Caki2 (cell line): Measurements from ENCODE around the gene EXO1. TPM values are rescaled to one million over a fixed set of nuclear protein-coding genes. Genes with fewer than 3 reads are reported as not detected.
"Not testable (repeated sequence)": the region's sequence is repeated elsewhere in the genome, so short reads cannot be mapped to it uniquely, and the experiment has no call there.

Experiments
- DNase-seq: peaks from one replicate; pipeline ENCODE4 v3.0.0-alpha.2; 2015; ENCODE audit warnings: low read depth
- in situ Hi-C: cut with HindIII; loops from 2 replicates; pipeline ENCODE4 v1.10.0; 2016; ENCODE audit warnings: low sequenced_read_pairs, low pct_unique_long_range_greater_than_20kb, mixed read lengths
- total RNA-seq: library from RNA; depleted of rRNA; stranded (reverse); fragments of >200 nt; shearing (Covaris generic); gene quantifications from 2 replicates; pipeline ENCODE4 v1.2.3, GENCODE V29; 2014; ENCODE audit warnings: low replicate concordance; rRNA removed

EXO1 gene
- 30.5 and 32.4 TPM in 2 replicates for total RNA-seq

DNA sequence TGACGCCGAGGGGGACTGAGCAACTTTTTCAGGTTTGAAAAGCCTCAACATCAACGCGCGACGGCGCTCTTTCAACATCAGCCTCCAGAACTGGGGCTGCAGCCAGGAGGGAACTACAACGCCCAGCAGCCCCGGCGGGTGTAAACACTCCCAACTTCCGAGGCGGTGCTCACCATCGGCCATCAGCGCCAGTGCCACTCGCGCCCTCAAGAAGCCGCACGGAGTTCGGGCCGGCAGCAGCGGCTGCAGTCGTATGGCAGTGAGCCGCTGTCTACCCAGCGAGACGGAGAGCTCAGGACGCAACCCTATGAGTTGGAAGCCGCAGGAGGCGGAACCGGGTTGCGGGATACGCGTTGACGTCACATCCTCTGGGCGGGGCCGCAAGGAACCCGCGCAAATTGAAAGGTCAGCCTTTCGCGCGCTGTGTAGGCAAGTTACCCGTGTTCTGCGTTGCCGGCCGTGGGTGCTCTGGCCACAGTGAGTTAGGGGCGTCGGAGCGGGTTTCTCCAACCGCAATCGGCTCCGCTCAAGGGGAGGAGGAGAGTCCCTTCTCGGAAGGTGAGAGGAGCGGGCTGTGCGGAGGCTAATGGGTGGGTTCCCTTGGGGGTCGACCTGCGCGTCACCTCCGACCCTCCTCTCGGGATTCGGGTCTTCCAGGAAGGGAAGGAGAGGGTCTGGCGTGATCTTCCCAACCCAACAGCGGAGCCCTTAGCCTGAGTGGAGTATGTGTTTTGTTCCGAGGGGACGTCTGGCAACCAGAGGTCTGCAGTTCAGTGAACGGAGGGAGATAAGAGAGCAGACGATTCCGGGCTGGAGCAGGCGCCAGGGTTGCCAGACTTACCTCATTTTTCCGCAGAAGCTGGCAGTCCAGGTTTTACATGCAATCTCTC lies at the start of gene EXO1:
EXO1 (plus strand) TSS at position 409 of the 890 bp plus-strand sequence. CDS start 2,222 bp downstream, outside the sequence.
- in situ Hi-C loops = no loop called here
- DNase-seq = peak; percentile 92

DNA sequence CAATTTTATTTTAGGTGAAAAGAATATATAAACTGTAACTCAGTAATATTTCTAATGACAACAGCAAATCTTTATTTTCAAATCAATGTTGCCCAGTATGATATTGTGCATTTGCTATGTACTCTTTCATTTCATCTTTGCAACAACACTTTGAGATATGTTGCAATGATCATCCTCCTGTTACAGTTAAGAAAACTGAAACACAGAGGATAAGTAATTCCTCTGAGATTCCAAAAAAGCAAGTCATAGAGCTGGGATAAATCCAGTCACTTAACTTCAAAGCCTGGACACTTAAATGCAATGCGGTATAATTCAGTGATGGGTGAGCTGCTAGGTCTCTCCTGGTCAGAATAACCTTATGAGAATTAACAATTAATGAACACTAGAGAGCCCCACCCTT lies 48.6 kb upstream of the EXO1 start:
- no peak for DNase-seq
- in situ Hi-C loops = no loop called here

- in situ Hi-C loops = no loop called here
- DNase-seq = no peak
Observed at GRCh38 chr1:241800640-241801039, 47.4 kb upstream of the EXO1 start.

DNA sequence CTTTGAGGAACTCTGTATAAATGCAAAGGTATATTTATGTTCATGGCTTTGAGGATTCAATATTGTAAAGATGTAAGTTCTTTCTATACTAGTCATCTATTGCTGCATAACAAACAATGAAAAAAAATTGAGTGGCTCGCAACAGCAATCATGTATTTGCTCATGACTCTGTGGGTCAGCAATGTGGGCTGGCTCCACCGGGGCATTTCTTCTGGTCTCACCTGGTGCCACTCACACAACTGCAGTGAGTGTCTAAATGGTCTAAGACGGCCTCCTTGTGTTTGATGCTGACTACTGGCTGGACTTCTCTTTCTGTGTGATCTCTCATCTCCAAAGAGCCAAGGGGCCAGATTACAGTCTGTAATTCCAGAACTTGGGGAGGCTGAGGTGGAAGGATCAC lies 45.1 kb upstream of the EXO1 start:
- DNase-seq = peak; percentile 20
- in situ Hi-C loops = no loop called here

- in situ Hi-C loops, DNase-seq: not testable (repeated sequence)
Observed at GRCh38 chr1:241804706-241805105, 43.3 kb upstream of the EXO1 start.

- in situ Hi-C loops = no loop called here
- no peak for DNase-seq
Observed at GRCh38 chr1:241808265-241808664, 39.7 kb upstream of the EXO1 start.

GRCh38 chr1:241810769-241811405 lies 37.1 kb upstream of the EXO1 start:
- no peak for DNase-seq
- in situ Hi-C loops = no loop called here

GRCh38 chr1:241813768-241814320 lies 34.2 kb upstream of the EXO1 start:
- in situ Hi-C loops = no loop called here
- DNase-seq = no peak

DNA sequence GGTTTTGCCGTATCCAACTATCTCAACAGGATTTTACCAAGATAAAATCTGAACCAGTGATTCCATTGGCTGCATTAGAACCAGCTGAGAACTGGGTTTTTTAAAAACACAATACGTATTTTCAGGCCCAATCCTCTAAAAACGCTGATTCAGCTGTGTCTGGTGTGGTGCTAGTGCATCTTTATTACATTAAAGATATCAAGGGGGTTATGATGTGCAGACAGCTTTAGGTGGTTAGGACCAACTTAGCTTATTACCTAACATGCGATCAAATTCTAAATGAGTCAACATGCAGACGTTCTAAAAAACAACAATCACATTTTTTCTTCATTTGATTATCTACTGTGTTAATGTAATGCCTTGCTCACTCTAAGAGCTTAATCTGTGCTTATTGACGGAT lies 32.0 kb upstream of the EXO1 start:
- in situ Hi-C loops = no loop called here
- DNase-seq = no peak

DNA sequence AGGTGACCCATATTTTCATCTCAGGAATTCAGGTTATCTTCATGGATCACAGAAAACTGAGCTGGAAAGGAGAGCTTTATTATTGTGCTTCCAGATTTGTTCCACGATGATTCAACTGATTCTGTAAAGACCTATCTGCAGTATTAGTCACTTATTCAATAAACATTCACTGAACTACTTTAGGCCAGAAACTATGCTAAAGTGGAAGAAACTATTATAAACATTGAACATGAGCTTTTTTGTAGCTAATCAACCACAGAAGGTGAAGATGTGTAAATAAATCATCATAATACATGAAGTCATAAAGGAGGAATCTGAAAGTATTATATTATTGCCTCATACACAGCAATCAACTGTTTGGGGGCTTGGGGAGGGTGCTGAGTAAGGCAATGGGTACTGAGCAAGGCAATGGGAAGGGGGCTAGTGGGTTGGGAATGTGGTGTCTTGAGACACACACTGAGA lies 30.6 kb upstream of the EXO1 start:
- DNase-seq = peak; percentile 67
- in situ Hi-C loops = no loop called here

GRCh38 chr1:241817956-241818612 lies 29.9 kb upstream of the EXO1 start:
- in situ Hi-C loops = no loop called here
- DNase-seq = no peak

DNA sequence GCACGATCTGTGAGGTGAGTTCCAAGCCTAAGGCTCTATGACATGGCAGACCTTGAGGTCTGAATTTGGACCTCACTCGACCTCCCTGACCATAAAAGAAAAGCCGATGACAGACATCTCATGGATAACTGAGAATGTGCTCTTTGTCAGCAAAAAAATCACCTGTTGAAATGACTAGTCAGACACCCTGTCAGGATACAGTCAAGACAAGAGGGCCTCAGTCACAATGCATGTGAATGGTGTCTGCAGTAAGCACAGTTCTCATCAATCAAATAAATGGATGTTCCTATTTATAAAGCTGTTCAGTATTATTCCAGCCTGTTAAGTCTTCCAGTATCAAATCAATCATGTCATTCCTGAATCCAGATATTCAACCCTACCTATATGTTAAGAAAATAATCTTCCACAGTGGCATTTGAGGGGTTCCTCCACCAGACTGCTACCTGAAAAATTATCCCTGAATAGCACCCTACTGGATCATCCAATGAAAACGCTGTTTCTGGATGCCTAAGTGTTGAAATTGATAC lies 28.6 kb upstream of the EXO1 start:
- DNase-seq = no peak
- in situ Hi-C loops = no loop called here

GRCh38 chr1:241821363-241821762 lies 26.6 kb upstream of the EXO1 start:
- in situ Hi-C loops = no loop called here
- no peak for DNase-seq

- no peak for DNase-seq
- in situ Hi-C loops = no loop called here
Observed at GRCh38 chr1:241822846-241823245, 25.2 kb upstream of the EXO1 start.

DNA sequence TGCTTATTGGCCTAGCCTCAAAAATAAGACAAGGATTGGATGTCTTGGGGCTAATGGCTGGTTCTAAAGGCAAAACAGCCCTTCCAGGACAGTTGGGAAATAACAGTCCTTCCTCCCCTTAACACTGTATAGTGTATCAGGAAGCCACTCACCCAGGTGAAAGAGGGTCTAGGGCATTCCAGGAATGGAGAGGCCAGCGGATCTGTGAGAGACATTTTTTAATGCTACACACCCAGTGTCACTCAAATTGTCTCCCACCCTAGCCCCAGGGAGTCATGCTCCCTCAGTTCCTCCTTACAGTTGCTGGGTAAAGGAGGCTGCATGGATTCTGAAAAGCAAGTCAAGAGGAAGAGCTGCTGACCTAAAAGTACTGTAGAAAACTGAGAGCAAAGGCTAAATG lies 24.1 kb upstream of the EXO1 start:
- no peak for DNase-seq
- in situ Hi-C loops = no loop called here

DNA sequence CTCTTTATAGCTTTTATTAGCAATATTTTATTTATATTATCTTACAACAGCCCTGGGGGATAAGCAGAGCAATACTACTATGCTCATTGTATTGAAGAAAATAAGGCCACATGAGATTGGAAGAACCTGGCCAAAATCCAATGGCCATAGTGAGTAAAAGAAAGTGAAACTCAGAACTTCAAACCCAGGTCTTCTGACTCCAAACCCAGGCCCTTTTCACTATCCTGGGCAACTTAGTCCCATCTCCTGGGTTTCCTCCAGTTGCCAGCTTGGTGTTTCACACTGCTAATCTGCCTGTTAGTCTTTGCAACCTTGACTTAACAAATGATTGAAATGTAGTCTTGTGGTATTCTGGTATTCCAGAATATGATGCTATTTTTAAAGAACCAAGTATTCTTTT lies 22.4 kb upstream of the EXO1 start:
- in situ Hi-C loops = no loop called here
- no peak for DNase-seq

DNA sequence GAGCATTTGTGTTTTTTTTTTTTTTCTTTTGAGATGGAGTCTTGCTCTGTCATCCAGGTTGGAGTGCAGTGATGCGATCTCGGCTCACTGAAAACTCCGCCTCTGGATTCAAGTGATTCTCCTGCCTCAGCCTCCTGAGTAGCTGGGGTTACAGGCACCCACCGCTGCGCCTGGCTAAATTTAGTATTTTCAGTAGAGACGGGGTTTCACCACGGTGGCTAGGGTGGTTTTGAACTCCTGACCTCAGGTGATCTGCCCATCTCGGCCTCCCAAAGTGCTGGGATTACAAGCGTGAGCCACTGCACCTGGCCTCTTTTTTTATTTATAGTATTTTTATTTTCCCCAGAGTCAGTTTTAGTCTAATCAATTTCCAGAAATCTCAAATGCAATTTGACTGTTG lies 21.4 kb upstream of the EXO1 start:
- DNase-seq, in situ Hi-C loops: not testable (repeated sequence)

- no peak for DNase-seq
- in situ Hi-C loops = no loop called here
Observed at GRCh38 chr1:241827264-241827663, 20.7 kb upstream of the EXO1 start.
